NT2/D1 (cell line): Measurements from ENCODE around the gene RABGGTA.

ENCODE experiments used
- SUZ12 ChIP-seq: IDR thresholded peaks from 2 replicates; pipeline ENCODE4 v1.6.1; 2011; ENCODE audit not compliant: insufficient read length, insufficient read depth; ENCODE audit errors: extremely low read depth
- ZNF274 ChIP-seq: IDR thresholded peaks from 2 replicates; pipeline ENCODE4 v1.6.1; 2011; ENCODE audit warnings: mild to moderate bottlenecking, low read depth, low read length

DNA sequence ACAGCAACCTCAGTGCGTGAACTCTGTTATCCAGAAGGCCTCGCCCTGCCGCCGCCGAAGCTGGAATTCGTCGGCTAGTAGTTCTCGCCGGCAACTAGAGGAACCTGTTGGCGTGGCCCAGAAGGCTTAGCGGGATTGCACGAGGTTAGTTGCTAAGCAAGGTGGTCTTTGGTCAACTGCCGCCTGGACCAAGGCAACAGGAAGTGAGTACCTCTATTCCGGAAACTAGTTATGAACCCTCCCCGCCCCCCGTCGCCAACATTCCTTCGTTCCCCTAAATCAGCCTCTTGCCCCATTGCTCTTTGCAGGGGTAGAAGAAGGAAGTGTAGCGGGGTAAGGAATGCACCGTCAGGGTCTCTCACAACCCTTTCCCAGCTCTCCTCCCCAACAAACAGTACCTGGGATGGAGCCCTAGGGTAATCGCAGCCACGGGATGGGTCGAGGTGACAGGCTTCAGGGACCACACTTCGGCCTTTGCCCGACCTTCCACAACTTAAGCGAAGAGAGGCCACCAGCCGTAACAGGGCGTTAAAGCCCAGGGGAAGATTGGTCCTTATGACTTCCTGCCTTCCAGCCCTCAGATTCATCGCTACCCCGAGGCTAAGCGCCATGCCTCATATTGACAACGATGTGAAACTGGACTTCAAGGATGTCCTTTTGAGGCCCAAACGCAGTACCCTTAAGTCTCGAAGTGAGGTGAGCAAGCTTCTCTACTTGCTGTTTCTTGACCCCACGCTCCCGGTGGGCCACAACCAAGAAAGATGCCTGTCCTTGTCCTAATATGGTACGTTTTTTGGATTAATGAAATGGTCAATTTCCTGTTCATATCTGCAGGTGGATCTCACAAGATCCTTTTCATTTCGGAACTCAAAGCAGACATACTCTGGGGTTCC is 38.5 kb downstream of the RABGGTA start, which contains the start of gene GMPR2:
- TF ChIP-seq ZNF274 (no peak), SUZ12 (no peak)
